GM12878 (cell line): Measurements from ENCODE around the gene MTO1. TPM values are rescaled to one million over a fixed set of nuclear protein-coding genes. Genes with fewer than 3 reads are reported as not detected.

Experiments used
- BACH1 ChIP-seq: fragments of 450-650 bp; IDR thresholded peaks from 2 replicates; pipeline ENCODE4 v1.6.1; 2017; ENCODE audit warnings: mild to moderate bottlenecking, borderline replicate concordance
- BRCA1 ChIP-seq: IDR thresholded peaks from 2 replicates; pipeline ENCODE4 v1.6.1; 2011; ENCODE audit warnings: low read depth, low read length, improper control_type of control experiment
- CEBPB ChIP-seq, 2 experiments: fragments of 150-350 bp in 1 of 2; IDR thresholded peaks; 2 replicates each; pipeline ENCODE4 v1.6.1; 2012 to 2014; ENCODE audit warnings: low read depth in 2 of 2, low read length in 2 of 2, borderline replicate concordance in 1 of 2, inconsistent platforms in 1 of 2
- CTCF ChIP-seq, 3 experiments: IDR thresholded peaks in 2 of 3; conservative IDR thresholded peaks in 1 of 3; 2 replicates each; pipeline ENCODE4 v1.5.1; 2011; ENCODE audit warnings: low read depth in 3 of 3, low read length in 3 of 3, mild to moderate bottlenecking in 3 of 3, control low read depth in 2 of 3, moderate library complexity in 2 of 3, inconsistent platforms in 1 of 3, mixed read lengths in 1 of 3; ENCODE audit not compliant: control insufficient read depth in 2 of 3, insufficient read depth in 1 of 3; ENCODE audit errors: extremely low read depth in 1 of 3
- DPF2 ChIP-seq: fragments of 450-650 bp; IDR thresholded peaks from 2 replicates; pipeline ENCODE4 v1.6.1; 2017; ENCODE audit warnings: mild to moderate bottlenecking
- E4F1 ChIP-seq: fragments of 450-650 bp; IDR thresholded peaks from 2 replicates; pipeline ENCODE4 v1.6.1; 2018; ENCODE audit warnings: borderline replicate concordance, mild to moderate bottlenecking; ENCODE audit not compliant: partially characterized antibody
- EGR1 ChIP-seq, 2 experiments: IDR thresholded peaks; 1 replicate in 1 of 2; 2 replicates in 1 of 2; pipeline ENCODE4 v1.6.1; 2011 to 2012; ENCODE audit warnings: low read depth in 2 of 2, low read length in 2 of 2, borderline replicate concordance in 1 of 2, mild to moderate bottlenecking in 1 of 2, moderate library complexity in 1 of 2
- FOXM1 ChIP-seq: IDR thresholded peaks from 2 replicates; pipeline ENCODE4 v1.6.1; 2012; ENCODE audit warnings: low read depth, mild to moderate bottlenecking, inconsistent platforms, low read length, moderate library complexity
- HSF1 ChIP-seq: fragments of 150-350 bp; IDR thresholded peaks from 2 replicates; pipeline ENCODE4 v1.6.1; 2014; ENCODE audit warnings: mild to moderate bottlenecking, low read depth, low read length
- IRF3 ChIP-seq: fragments of 450-650 bp; IDR thresholded peaks from 2 replicates; pipeline ENCODE4 v1.6.1; 2014; ENCODE audit warnings: mild to moderate bottlenecking
- LARP7 ChIP-seq: fragments of 450-650 bp; IDR thresholded peaks from 2 replicates; pipeline ENCODE4 v1.6.1; 2017; ENCODE audit warnings: mild to moderate bottlenecking
- MAX ChIP-seq: IDR thresholded peaks from 2 replicates; pipeline ENCODE4 v1.6.1; 2012; ENCODE audit warnings: low read depth, low read length, improper control_type of control experiment
- MYB ChIP-seq: fragments of 150-350 bp; IDR thresholded peaks from 2 replicates; pipeline ENCODE4 v1.6.1; 2014; ENCODE audit warnings: mild to moderate bottlenecking, low read depth, low read length, borderline replicate concordance
- NFYA ChIP-seq: IDR thresholded peaks from 2 replicates; pipeline ENCODE4 v1.6.1; 2011; ENCODE audit warnings: low read depth, mild to moderate bottlenecking, low read length, improper control_type of control experiment, borderline replicate concordance
- NFYB ChIP-seq: IDR thresholded peaks from 2 replicates; pipeline ENCODE4 v1.6.1; 2011; ENCODE audit warnings: low read depth, mild to moderate bottlenecking, low read length, improper control_type of control experiment, moderate library complexity; ENCODE audit not compliant: insufficient read depth
- PAX8 ChIP-seq: fragments of 450-650 bp; IDR thresholded peaks from 2 replicates; pipeline ENCODE4 v1.6.1; 2017; ENCODE audit warnings: mild to moderate bottlenecking, moderate library complexity
- POLR2AphosphoS2 ChIP-seq: IDR thresholded peaks from 2 replicates; pipeline ENCODE4 v1.6.1; 2011; ENCODE audit warnings: low read depth, mild to moderate bottlenecking, low read length, improper control_type of control experiment, moderate library complexity
- RFX5 ChIP-seq: IDR thresholded peaks from 2 replicates; pipeline ENCODE4 v1.6.1; 2011; ENCODE audit warnings: low read depth, low read length, improper control_type of control experiment
- SIX5 ChIP-seq: IDR thresholded peaks from 2 replicates; pipeline ENCODE4 v1.6.1; 2011; ENCODE audit warnings: mild to moderate bottlenecking, low read depth, low read length, moderate library complexity; ENCODE audit not compliant: severe bottlenecking
- SMARCA5 ChIP-seq: fragments of 450-650 bp; IDR thresholded peaks from 2 replicates; pipeline ENCODE4 v1.6.1; 2017; ENCODE audit warnings: mild to moderate bottlenecking
- TARDBP ChIP-seq: IDR thresholded peaks from 2 replicates; pipeline ENCODE4 v1.6.1; 2016; ENCODE audit warnings: borderline replicate concordance
- TCF12 ChIP-seq: IDR thresholded peaks from 2 replicates; pipeline ENCODE4 v1.6.1; 2011; ENCODE audit warnings: low read depth, mild to moderate bottlenecking, low read length
- TCF7 ChIP-seq: IDR thresholded peaks from 2 replicates; pipeline ENCODE4 v1.6.1; 2014; ENCODE audit warnings: antibody characterized with exemption, borderline replicate concordance
- WRNIP1 ChIP-seq: IDR thresholded peaks from 2 replicates; pipeline ENCODE4 v1.6.1; 2011; ENCODE audit warnings: low read depth, low read length, improper control_type of control experiment, borderline replicate concordance
- ZNF622 ChIP-seq: fragments of 450-650 bp; IDR thresholded peaks from 2 replicates; pipeline ENCODE4 v1.6.1; 2017; ENCODE audit warnings: mild to moderate bottlenecking, inconsistent platforms
- polyA plus RNA-seq, 11 experiments: library from polyadenylated mRNA; depleted of rRNA in 4 of 11; unstranded in 6 of 11; stranded (reverse) in 5 of 11; fragments of >200 nt; fragmentation: Nextera tagmentation in 4 of 11; fragmentation: Illumina TruSeq in 1 of 11; extraction: Ambion mirVana in 4 of 11; extraction: Trizol in 1 of 11; gene quantifications; 1 replicate in 1 of 11; 2 replicates in 10 of 11; pipeline versions ENCODE4 v1.2.1 to v1.2.3, GENCODE V29; 2011 to 2016; ENCODE audit warnings: inconsistent platforms in 2 of 11, missing spikeins in 2 of 11, low read depth in 1 of 11
- total RNA-seq, 4 experiments: library from RNA; depleted of rRNA in 3 of 4; stranded (reverse); fragments of >200 nt in 3 of 4; fragmentation: Illumina TruSeq in 1 of 4; extraction: Trizol in 1 of 4; gene quantifications; 2 replicates each; pipeline versions ENCODE4 v1.2.1 to v1.2.3, GENCODE V29; 2013 to 2021

Gene MTO1
- total and polyA plus RNA-seq, 10 of the 15 experiments (the other 5 are each of a cell fraction or from before 2014, with no cell fraction given): 24.8 to 53.6 (median 33.1) TPM

- no peak for TF ChIP-seq E4F1
- TF ChIP-seq SIX5: no peak
- no peak for TF ChIP-seq TARDBP
- TF ChIP-seq HSF1: no peak
- TF ChIP-seq ZNF622: no peak
- TF ChIP-seq LARP7: no peak
- TF ChIP-seq TCF7: no peak
- TF ChIP-seq MYB: no peak
- no peak for TF ChIP-seq RFX5
- TF ChIP-seq BACH1: no peak; the same call in none of the 2 replicates
- no peak for TF ChIP-seq TCF12
- TF ChIP-seq POLR2AphosphoS2: peak; percentile 62
- no peak for TF ChIP-seq CTCF (IDR thresholded peaks at IDR 0.05 in 2 of 3, conservative IDR thresholded peaks at IDR 0.05 in 1 of 3; ENCODE audit: control insufficient read depth in 2 of 3, extremely low read depth in 1 of 3, insufficient read depth in 1 of 3, low read depth in 3 of 3, low read length in 3 of 3)
- TF ChIP-seq WRNIP1: peak; percentile 18; the same call in 1 of the 2 replicates
- TF ChIP-seq CEBPB (IDR thresholded peaks at IDR 0.05; ENCODE audit: borderline replicate concordance in 1 of 2, low read depth in 2 of 2, low read length in 2 of 2): no peak
- no peak for TF ChIP-seq EGR1 (IDR thresholded peaks at IDR 0.05; ENCODE audit: borderline replicate concordance in 1 of 2, low read depth in 2 of 2, low read length in 2 of 2)
- TF ChIP-seq NFYB: no peak
- TF ChIP-seq DPF2: peak; percentile 74
- TF ChIP-seq BRCA1: no peak
- TF ChIP-seq IRF3: no peak
- no peak for TF ChIP-seq PAX8
- TF ChIP-seq FOXM1: no peak
- TF ChIP-seq NFYA: no peak
- TF ChIP-seq MAX: 0 out of 2 replicates have a peak, but pooled peaks have one; percentile 45
- TF ChIP-seq SMARCA5: no peak
These were observed 53.7 kb downstream of the MTO1 start (continued) for GRCh38 chr6:73515204-73515655.
